ENCODE measurements around the gene ATP8A2. TPM values are rescaled to one million over a fixed set of nuclear protein-coding genes. Genes with fewer than 3 reads are reported as not detected.

Gene ATP8A2
- polyA plus RNA-seq, 1 donor, result 2.1 TPM

DNA sequence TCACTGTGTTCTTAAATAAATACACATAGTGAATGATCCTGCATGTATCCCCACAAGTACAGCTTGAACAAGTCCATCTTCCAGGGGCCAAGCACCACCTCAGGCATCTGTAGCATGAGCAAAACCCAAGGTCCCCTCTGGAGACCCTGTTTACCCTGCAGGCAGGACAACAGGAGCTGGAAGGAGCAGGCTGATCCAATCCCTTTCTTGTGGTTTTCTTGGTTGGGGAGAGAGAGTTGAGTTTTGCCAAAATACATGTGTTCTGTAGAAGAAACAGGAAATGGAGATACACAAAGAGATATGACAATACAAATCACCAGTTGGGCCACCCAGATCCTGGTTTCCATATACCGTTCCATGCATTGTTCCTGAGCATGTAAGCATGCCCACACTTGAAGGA lies 587.2 kb downstream of the ATP8A2 start:
- DNase-seq (ENCODE audit: low read depth), result no peak

DNA sequence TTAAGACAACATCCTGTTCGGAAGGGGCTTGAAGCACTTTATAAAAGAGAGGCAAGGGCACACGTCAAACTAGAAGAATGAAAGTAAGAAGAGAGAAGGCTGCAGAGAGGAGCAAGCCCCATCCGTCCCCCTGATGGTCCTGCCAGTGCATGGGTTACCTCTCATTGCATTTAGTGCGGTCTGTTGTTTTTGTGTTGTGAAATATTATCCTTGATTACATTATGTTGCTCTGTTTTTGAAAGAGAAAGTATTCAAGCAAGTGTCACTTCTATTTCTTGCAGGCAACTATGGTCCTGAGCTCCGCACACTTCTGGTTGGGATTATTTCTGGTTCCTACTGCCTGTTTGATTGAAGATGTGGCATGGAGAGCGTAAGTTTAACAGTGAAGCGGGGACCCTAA lies 589.5 kb downstream of the ATP8A2 start:
- no peak for DNase-seq (ENCODE audit: low read depth)

DNA sequence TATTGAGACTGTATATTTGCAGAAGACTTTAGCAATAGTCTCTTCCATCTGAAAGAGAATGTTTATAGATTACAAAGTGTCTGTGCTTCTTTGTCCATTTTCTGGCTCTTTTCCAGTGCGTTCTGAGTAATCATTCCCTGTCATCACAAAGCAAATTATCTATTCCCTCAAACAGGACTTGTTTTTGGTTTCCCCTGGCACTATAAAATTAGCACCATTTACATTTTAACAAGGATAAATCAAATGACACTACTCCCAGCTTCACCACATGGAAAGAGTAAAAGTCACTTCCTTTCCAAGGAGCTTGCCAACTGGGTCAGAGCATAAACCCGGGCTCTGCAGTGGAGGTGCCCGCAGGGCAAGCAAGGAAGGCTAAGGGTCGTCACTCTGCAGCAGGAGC lies 591.9 kb downstream of the ATP8A2 start:
- DNase-seq (ENCODE audit: low read depth), result no peak

DNA sequence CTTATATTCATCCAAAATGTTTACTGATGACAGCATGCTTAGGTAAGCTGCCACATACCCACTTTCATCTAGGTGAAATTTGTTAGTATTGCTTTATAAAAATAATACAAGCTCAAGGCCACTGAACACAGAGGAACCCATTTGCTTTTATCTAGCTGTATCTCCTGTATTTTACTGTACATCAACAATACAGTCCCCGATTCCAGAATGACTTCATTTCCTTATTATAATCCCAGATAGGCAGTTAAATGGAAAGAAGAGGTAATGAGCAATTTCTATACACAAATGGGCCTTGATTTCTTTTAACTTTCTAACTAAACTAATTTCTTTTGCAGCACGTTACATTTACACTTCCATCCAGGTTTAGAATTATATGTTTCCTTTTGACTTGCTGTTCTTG lies 593.8 kb downstream of the ATP8A2 start:
- DNase-seq (ENCODE audit: low read depth), result no peak

- DNase-seq (ENCODE audit: low read depth), result no peak
These were observed 594.3 kb downstream of the ATP8A2 start for GRCh38 chr13:25966086-25966485.

GRCh38 chr13:25967144-25967543 lies 595.4 kb downstream of the ATP8A2 start:
- no peak for DNase-seq (ENCODE audit: low read depth)

GRCh38 chr13:25971047-25971446 lies 599.3 kb downstream of the ATP8A2 start:
- no peak for DNase-seq (ENCODE audit: low read depth)

GRCh38 chr13:25971459-25972145 lies 599.8 kb downstream of the ATP8A2 start:
- DNase-seq (ENCODE audit: low read depth), result no peak

DNA sequence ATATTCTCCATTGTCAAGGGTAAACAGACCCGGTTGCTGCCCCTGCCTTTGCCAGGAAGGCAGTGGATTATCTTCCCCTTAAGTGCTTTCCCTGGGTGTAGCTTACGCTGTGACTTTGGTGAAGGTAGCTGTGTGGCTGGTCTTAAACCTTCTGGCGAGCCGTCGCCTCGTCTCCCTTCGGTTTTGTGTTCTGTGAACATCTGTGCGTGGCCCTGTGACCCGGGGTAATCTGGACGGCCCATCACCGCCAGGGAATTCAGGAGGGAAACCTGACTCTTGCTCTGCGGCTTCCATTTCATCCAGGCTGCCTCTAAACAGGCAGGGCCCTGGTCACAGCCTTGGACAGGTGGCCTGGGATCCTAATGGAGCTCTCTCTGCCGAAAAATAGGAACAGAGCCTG lies 601.3 kb downstream of the ATP8A2 start:
- no peak for DNase-seq (ENCODE audit: low read depth)

DNA sequence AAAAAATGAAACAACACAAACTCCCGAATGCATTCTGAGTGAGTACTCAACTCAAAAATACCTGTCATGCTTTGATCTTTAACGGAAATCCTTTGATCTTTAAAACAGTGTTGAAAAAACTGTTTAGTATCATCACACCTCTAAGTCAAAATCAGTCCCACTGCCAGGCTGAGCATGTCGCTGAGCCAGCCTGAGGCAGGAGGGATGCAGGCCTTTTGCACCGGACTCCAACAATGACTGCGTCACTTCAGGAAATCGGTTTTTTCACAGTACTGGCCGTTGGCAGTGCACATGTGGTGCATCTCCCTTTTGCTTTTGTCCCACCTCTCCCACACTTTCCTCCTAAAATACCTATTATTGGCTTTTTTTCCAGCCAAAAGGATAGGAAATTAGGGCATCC lies 601.8 kb downstream of the ATP8A2 start:
- DNase-seq (ENCODE audit: low read depth), result no peak

DNA sequence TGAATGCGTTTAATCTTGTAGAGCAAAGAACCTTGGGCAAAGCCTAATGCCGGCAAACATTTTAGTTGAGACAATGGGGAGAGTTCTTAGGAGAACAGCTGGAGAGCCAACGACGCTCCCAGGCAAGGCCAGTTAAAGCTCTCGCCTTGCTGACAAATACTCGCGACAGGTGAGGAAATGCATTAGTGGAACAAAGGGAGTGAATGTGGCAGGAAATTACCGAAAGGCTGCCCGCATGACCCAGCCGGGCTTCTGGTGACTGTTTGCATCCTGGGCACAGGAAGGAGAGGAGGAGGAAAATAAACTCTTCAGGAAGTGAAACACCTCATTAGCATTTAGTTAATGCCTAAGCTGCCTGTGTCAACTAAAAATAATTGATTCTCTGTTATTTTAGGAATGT lies 605.4 kb downstream of the ATP8A2 start:
- no peak for DNase-seq (ENCODE audit: low read depth)

DNA sequence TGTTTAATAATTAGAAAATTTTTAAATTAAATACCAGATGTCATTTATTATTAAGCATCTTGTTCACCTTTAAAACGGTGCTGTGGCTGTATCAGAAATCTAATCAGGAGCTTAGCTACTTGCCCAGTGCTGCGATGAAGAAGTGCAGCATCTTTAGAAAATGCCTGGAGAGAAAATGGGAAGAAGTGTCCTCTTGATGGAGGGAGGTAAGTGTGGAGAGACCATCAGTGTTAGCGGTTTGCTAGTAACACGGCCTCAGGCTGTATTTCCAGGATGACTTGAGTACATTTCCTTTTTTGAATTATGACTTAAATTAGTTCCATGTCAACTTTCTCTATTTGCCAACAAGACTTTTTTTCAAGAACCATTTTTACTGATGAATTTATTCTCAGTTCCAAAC lies 605.9 kb downstream of the ATP8A2 start:
- no peak for DNase-seq (ENCODE audit: low read depth)

- DNase-seq (ENCODE audit: low read depth), result no peak
These were observed 607.2 kb downstream of the ATP8A2 start for GRCh38 chr13:25978961-25979360.

GRCh38 chr13:25979371-25979770 lies 607.6 kb downstream of the ATP8A2 start:
- no peak for DNase-seq (ENCODE audit: low read depth)

- no peak for DNase-seq (ENCODE audit: low read depth)
These were observed 608.5 kb downstream of the ATP8A2 start for GRCh38 chr13:25980255-25980654.

GRCh38 chr13:25981060-25981459 lies 609.3 kb downstream of the ATP8A2 start:
- no peak for DNase-seq (ENCODE audit: low read depth)

DNA sequence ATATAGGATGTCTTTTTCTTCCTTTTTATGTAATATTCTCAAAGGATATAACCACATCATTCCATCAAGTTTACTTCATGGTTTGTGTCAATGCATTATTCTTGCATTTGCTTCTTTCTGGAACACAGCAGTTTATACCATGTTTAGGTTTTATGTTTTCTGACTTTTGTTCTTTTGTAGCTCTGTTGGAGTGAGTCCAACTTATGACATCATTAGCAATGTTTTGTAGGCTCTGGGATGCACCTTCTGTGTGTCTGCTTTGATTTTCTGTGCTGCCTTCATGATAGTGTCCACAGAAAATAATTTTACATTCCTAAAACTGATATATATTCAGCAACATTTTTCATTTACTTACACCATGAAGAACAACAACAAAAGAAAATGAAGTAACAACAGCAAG lies 611.1 kb downstream of the ATP8A2 start:
- no peak for DNase-seq (ENCODE audit: low read depth)

DNA sequence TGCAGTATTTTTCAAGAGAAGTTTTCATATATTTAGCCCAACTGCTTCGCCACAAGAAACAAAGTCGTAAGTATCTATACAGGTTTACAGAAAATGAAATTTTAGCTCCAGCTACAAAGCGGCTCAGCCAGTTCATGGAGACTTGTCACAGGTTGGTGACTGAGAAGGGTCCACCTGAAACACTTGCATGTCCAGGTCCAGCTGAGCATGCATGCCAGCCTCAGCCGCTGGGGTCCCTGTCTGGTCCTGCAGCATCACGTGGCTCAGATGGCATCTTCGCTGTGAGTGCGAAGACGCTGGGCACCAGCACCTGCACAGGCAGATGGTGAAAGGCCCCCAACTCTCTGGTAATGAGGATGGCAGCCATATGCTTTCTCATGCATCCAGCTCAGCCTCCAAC lies 616.2 kb downstream of the ATP8A2 start:
- no peak for DNase-seq (ENCODE audit: low read depth)

DNA sequence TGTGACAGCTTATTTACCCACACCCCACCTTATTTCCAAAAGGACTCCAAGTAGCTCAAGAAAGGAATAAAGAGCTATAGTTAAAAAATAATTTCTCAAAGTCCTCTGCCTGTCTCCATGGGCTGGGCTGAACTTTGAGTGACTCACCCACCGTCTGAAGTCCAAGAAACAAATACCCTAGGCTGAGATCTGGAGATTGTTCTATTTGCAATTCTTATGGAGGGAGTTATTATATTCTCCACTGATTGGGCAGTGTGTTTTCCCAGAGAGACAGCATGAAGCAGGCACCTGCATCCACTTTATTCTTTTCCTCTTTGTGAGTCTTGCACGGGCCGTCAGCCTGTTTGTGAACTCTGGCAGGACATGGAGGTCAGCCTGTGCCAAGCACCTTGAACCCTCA lies 616.9 kb downstream of the ATP8A2 start:
- no peak for DNase-seq (ENCODE audit: low read depth)

DNA sequence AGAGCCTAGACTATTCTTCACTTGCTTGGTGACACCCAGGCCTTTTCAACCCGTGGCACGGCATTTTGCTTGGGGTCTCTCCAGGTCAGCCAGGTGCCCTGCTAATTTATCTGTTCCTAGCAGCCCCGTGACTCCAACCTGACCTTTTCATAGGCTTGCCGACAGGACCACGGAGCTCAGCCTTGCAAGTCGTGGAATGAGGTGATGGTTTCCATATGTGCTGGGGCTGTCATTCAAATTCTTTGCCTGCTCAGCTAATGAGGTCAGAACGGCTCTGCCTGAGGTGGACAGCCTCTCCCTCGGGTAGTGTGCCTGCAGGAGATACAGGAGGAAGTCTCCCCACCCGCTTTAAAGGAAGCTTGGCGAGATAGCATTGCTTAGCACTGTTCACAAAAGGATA lies 619.0 kb downstream of the ATP8A2 start:
- no peak for DNase-seq (ENCODE audit: low read depth)

DNA sequence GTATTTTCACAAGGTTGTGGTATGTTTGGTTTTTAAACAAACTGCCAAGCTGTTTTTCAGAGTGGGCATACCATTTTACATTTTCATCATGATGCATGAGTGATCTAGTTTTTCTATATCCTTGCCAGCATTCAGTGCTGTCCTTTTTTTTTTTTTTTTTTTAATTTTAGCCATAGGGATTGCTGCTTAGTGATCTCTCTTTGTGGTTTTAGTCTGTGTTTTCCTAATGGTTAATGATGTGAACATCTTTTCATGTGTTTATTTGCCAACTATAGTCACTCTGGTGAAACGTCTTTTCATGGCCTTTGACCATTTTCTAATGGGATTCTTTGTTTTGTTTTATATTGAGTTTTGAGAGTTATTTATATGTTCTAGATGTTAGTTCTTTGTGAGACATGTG lies 620.3 kb downstream of the ATP8A2 start:
- DNase-seq (ENCODE audit: low read depth), result no peak

GRCh38 chr13:26007261-26008125 lies 635.7 kb downstream of the ATP8A2 start:
- no peak for DNase-seq (ENCODE audit: low read depth)

- DNase-seq (ENCODE audit: low read depth), result no peak
These were observed 638.9 kb downstream of the ATP8A2 start for GRCh38 chr13:26010487-26011207.

Measured in forelimb muscle (tissue), 1 donor.